ENCODE measurements around the gene MRPS14. TPM values are rescaled to one million over a fixed set of nuclear protein-coding genes. Genes with fewer than 3 reads are reported as not detected.

MRPS14 gene
- total and polyA plus RNA-seq, 9 of the 15 experiments (the other 6 are each of a cell fraction or from before 2014, with no cell fraction given), result 38.1 to 231 (median 54.9) TPM

GRCh38 chr1:174965362-174966007 lies 57.7 kb downstream of the MRPS14 start (continued):
- peak; percentile 18 for TF ChIP-seq ZFP36 (IDR thresholded peaks at IDR 0.05; ENCODE audit: low read depth, low read length, partially characterized antibody)
- 0 out of 2 replicates have a peak, but pooled peaks have one; percentile 6 for TF ChIP-seq ZBTB43 (CRISPR knock-in tag; IDR thresholded peaks at IDR 0.05)

- peak overlapping the region; percentile 9; the same call in 1 of the 2 replicates for H3K4me3 ChIP-seq
- intact Hi-C loops (cut with micrococcal nuclease) (loop anchor here (2.0 kb wide), 1 partner anchor 34 kb away; the partner anchor contains the start of gene CACYBP), in situ Hi-C loops (cut with MboI) (no loop called here)
- FAIRE-seq (no peak), ATAC-seq (peak; percentile 60), DNase-seq (ENCODE audit: extremely low read depth in 1 of 4, low spot score in 3 of 4) (peak in 3 of 4 experiments; percentile 20 to 54 (median 27))
- peak overlapping the region; percentile 78 for H2AFZ ChIP-seq (ENCODE audit: low read depth, low read length)
- TSS peak; percentile 64 for BruUV-seq (replicated peaks)
- H3K4me2 ChIP-seq (ENCODE audit: insufficient read depth, low read length), result peak overlapping the region; percentile 75
- H3K79me2 ChIP-seq (ENCODE audit: control insufficient read depth, insufficient read depth, low read length), result peaks cover 4% of the 10 kb centered on the region; the same call in 1 of the 3 replicates
- WGBS (ENCODE audit: insufficient coverage, low coverage, missing lambda C conversion rate), result 5% methylated on average over 1 of the region's 1 CpG
- peaks cover 8% of the 10 kb centered on the region; the same call in 2 of the 3 replicates for H3K36me3 ChIP-seq (ENCODE audit: control insufficient read depth, insufficient read depth, low read length)
- H3K9me1 ChIP-seq (ENCODE audit: control insufficient read depth, insufficient read depth, low read length), result no peaks in the 10 kb centered on the region
- peak overlapping the region in 1 of 2 experiments; percentile 64; a peak in 2 of 4 replicates for H3K9ac ChIP-seq (ENCODE audit: insufficient read depth in 1 of 2, low read depth in 2 of 2, low read length in 2 of 2)
- H4K20me1 ChIP-seq (replicated peaks; ENCODE audit: control insufficient read depth, insufficient read depth, low read length), result no peaks in the 10 kb centered on the region
- ChIA-PET POLR2A (interaction anchor here (0.9 to 1.6 kb wide), 6 partner anchors 12 to 58 kb away, joined by 3 to 5 read pairs (median 3); partner anchors contain the start of genes CACYBP and MRPS14), CTCF (ENCODE audit: low intra/inter-chr PET ratio) (interaction anchor here (0.6 kb wide), 1 partner anchor 12 kb away, joined by 6 read pairs; no protein-coding TSS in a partner anchor)
- H3K27ac ChIP-seq (ENCODE audit: extremely low read depth, low read depth, low read length), result peak overlapping the region; percentile 88
- no peaks in the 10 kb centered on the region for H3K9me3 ChIP-seq (replicated peaks; ENCODE audit: control insufficient read depth, insufficient read depth, low read depth, low read length)
- no peaks in the 10 kb centered on the region for H3K27me3 ChIP-seq (ENCODE audit: control insufficient read depth in 2 of 2, insufficient read depth in 2 of 2, low read length in 2 of 2)
- peaks cover 3 to 52% of the 10 kb centered on the region in 2 experiments; a peak in 4 of 5 replicates for H3K4me1 ChIP-seq (replicated peaks in 1 of 2; ENCODE audit: control insufficient read depth in 2 of 2, insufficient read depth in 2 of 2, low read length in 2 of 2)
- TF ChIP-seq NBN (IDR thresholded peaks at IDR 0.05; ENCODE audit: low read depth), result no peak
- no peak for TF ChIP-seq ZBTB12 (CRISPR knock-in tag; IDR thresholded peaks at IDR 0.05)
- no peak for TF ChIP-seq HDAC1 (IDR thresholded peaks at IDR 0.05)
- 0 out of 2 replicates have a peak, but pooled peaks have one; percentile 11 for TF ChIP-seq ZNF444 (CRISPR knock-in tag; IDR thresholded peaks at IDR 0.05)
- no peak for TF ChIP-seq SREBF2 (CRISPR knock-in tag; IDR thresholded peaks at IDR 0.05)
- TF ChIP-seq ZSCAN32 (CRISPR knock-in tag; IDR thresholded peaks at IDR 0.05), result 0 out of 2 replicates have a peak, but pooled peaks have one; percentile 28
- TF ChIP-seq FIP1L1 (IDR thresholded peaks at IDR 0.05; ENCODE audit: low read depth, low read length, poor library complexity, severe bottlenecking), result no peak
- no peak for TF ChIP-seq TGIF2 (CRISPR knock-in tag; IDR thresholded peaks at IDR 0.05)
- TF ChIP-seq POLR3G (IDR thresholded peaks at IDR 0.05; ENCODE audit: extremely low read depth, insufficient read length, insufficient replicate concordance), result no peak
- TF ChIP-seq DACH1 (IDR thresholded peaks at IDR 0.05; ENCODE audit: partially characterized antibody), result no peak
- TF ChIP-seq GABPA (tag; conservative IDR thresholded peaks at IDR 0.05; ENCODE audit: low read depth), result peak; percentile 30; the same call in 1 of the 2 replicates
- TF ChIP-seq STAT6 (CRISPR knock-in tag; IDR thresholded peaks at IDR 0.05), result no peak
- peak; percentile 39 for TF ChIP-seq HDAC3 (IDR thresholded peaks at IDR 0.05; ENCODE audit: borderline replicate concordance, partially characterized antibody)
Observed at GRCh38 chr1:174964972-174965361, 58.3 kb downstream of the MRPS14 start.

Data from K562 (cell line).